ENCODE data around the gene ARHGEF19.
A peak's percentile ranks its signal among the peaks of the same experiment; 100 is the strongest.
"Not testable (repeated sequence)": the region's sequence is repeated elsewhere in the genome, so short reads cannot be mapped to it uniquely, and the experiment has no call there.

The ARHGEF19 gene

DNA sequence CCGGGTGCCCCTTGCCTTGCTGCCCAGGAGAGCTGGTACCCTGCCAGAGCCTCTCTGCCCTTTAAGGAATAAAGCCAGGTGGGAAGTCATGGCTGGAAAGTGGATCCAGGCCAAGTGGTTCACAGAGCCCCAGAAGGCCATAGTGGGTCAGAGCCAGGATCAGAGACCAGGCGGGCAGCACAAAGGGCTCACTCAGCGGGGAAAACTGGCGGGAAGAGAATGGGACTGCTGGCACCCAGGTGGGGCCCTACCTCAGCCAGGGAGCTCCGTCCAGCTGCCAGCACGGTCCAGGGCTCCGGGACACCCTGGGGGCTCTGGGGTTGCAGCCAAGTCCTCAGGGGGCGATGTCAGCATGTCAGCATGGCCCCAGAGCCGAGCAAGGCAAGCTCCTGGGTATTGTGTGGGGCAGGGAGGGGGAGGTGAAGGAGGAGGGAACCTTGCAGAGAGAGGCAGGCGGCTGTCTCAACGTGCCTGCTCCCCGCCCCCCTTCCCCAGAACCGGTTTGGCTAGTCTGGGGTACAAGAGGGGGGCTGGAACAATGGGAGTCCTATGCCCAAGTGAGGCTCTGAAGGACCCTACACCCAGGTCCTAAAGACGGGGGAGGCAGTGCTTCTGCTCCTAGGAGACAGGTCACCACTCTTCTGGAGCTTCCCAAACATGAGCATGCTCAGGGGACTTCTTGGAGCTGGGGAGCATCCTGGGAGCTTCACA is at the start of gene ARHGEF19:
Gene ARHGEF19 (minus strand): TSS at position 402 of the 711 bp plus-strand sequence. CDS start 3,598 bp downstream, outside the sequence.
- TF ChIP-seq, protein P1, sequence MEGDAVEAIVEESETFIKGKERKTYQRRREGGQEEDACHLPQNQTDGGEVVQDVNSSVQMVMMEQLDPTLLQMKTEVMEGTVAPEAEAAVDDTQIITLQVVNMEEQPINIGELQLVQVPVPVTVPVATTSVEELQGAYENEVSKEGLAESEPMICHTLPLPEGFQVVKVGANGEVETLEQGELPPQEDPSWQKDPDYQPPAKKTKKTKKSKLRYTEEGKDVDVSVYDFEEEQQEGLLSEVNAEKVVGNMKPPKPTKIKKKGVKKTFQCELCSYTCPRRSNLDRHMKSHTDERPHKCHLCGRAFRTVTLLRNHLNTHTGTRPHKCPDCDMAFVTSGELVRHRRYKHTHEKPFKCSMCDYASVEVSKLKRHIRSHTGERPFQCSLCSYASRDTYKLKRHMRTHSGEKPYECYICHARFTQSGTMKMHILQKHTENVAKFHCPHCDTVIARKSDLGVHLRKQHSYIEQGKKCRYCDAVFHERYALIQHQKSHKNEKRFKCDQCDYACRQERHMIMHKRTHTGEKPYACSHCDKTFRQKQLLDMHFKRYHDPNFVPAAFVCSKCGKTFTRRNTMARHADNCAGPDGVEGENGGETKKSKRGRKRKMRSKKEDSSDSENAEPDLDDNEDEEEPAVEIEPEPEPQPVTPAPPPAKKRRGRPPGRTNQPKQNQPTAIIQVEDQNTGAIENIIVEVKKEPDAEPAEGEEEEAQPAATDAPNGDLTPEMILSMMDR (IDR thresholded peaks at IDR 0.05; ENCODE audit: insufficient read depth, low read length, missing control alignments), result no peak
- no peak within 1 kb of the TSS for H3K4me3 ChIP-seq (ENCODE audit: low read depth, low read length)
- CTCF ChIA-PET, result interaction anchor here (1.0 to 3.3 kb wide), 2 partner anchors 32 to 151 kb away, joined by 4 to 16 read pairs; no protein-coding TSS in a partner anchor
- POLR2A ChIA-PET, result no interaction called here
- DNase-seq (ENCODE audit: low read depth, low spot score), result no peak

DNA sequence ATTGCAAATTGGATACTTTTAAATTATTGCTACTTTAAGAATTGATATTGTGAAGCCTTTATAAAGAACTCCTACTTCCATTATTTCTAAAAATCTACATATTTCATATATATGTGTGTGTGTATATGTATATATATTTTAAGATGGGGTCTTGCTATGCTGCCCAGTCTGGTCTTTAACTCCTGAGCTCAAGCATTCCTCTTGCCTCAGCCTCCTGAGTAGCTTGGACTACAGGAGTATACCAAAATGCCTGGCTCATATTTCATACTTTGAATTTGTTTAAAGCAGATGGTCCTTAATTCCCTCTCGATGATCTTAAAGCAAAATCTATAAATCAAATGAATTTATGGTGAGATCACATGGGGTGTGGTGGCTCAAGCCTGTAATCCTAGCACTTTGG is 49.6 kb upstream of the ARHGEF19 start:
- DNase-seq (ENCODE audit: low read depth, low spot score), result no peak
- H3K4me3 ChIP-seq (ENCODE audit: low read depth, low read length), result no peak overlapping the region
- TF ChIP-seq, protein P1 (IDR thresholded peaks at IDR 0.05; ENCODE audit: insufficient read depth, low read length, missing control alignments), result no peak
- CTCF ChIA-PET, result interaction anchor here (1.4 to 7.1 kb wide), 2 partner anchors 16 to 101 kb away, joined by 7 to 60 read pairs; no protein-coding TSS in a partner anchor
- POLR2A ChIA-PET, result no interaction called here

DNA sequence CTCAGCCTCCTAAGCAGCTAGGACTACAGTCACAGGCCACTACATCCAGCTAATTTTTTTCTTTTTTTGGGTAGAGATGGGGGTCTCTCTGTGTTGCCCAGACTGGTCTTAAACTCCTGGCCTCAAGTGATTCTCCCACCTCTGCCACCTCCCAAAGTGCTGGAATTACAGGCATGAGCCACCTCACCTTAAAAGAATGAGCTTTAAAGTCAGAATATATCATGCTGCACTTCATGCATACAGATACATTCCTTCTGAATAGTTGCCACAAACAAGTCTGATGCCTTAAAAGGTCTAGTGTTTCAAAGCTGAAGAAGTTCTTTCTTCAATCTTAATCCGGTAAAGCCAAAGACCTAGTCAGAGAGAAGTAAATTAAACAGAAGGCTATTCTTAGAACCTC is 48.4 kb upstream of the ARHGEF19 start:
- DNase-seq (ENCODE audit: low read depth, low spot score), result peak; percentile 49
- TF ChIP-seq, protein P1 (IDR thresholded peaks at IDR 0.05; ENCODE audit: insufficient read depth, low read length, missing control alignments), result no peak
- H3K4me3 ChIP-seq (ENCODE audit: low read depth, low read length), result no peak overlapping the region
- CTCF ChIA-PET, result interaction anchor here (0.6 to 7.1 kb wide), 6 partner anchors 9 to 105 kb away, joined by 3 to 60 read pairs (median 4); no protein-coding TSS in a partner anchor
- POLR2A ChIA-PET, result interaction anchor here (1.4 kb wide), 1 partner anchor 12 kb away, joined by 4 read pairs; no protein-coding TSS in a partner anchor

DNA sequence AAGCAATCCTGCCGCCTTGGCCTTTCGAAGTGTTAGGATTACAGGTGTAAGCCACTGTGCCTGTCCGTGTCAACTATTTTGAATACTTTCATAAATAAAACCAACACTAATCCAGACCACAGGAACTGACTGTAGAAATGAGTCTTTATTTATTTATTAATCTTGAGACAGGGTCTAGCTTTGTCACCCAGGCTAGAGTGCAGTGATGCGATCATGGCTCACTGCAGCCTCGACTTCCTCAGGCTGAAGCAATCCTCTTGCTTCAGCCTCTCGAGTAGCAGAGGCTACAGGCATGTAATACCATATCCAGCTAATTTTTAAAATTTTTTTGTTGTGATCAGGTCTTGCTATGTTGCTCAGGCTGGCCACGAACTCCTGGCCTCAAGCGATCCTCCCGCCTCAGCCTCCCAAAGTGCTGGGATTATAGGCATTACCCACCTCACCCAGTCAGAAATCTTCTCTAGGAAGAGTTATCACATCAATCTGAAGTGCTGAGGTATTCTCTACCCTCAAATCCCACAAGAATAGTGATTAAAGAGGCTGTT is 46.2 kb upstream of the ARHGEF19 start:
- TF ChIP-seq, protein P1 (IDR thresholded peaks at IDR 0.05; ENCODE audit: insufficient read depth, low read length, missing control alignments), result no peak
- no peak overlapping the region for H3K4me3 ChIP-seq (ENCODE audit: low read depth, low read length)
- no peak for DNase-seq (ENCODE audit: low read depth, low spot score)
- CTCF ChIA-PET, result interaction anchor here (1.0 to 7.1 kb wide), 3 partner anchors 13 to 179 kb away, joined by 3 to 60 read pairs (median 4); partner anchors contain the start of gene CPLANE2
- POLR2A ChIA-PET, result interaction anchor here (0.5 kb wide), 1 partner anchor 60 kb away, joined by 3 read pairs; no protein-coding TSS in a partner anchor

DNA sequence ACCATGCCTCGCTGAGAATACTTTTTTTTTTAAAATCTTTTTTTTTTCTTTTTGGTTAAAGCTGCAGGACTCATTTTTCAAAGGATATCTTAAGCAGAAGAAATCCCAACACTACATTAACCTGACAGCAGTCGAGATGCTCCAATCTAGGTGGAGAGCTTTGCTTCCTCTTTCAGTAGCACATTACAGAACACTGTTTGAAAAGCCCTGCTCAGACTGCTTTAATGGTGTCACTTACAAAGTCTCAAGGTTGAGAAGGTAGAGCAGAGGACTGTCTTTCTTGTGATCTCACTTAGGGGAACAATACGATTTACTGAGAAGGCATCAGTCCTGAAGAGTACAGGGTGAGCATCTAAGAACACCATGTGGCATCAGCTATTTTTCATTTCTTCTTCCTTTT is 45.5 kb upstream of the ARHGEF19 start:
- no peak overlapping the region for H3K4me3 ChIP-seq (ENCODE audit: low read depth, low read length)
- TF ChIP-seq, protein P1 (IDR thresholded peaks at IDR 0.05; ENCODE audit: insufficient read depth, low read length, missing control alignments), result no peak
- no peak for DNase-seq (ENCODE audit: low read depth, low spot score)
- ChIA-PET CTCF (interaction anchor here (1.0 to 7.1 kb wide), 3 partner anchors 12 to 179 kb away, joined by 3 to 60 read pairs (median 4); partner anchors contain the start of gene CPLANE2), POLR2A (no interaction called here)

DNA sequence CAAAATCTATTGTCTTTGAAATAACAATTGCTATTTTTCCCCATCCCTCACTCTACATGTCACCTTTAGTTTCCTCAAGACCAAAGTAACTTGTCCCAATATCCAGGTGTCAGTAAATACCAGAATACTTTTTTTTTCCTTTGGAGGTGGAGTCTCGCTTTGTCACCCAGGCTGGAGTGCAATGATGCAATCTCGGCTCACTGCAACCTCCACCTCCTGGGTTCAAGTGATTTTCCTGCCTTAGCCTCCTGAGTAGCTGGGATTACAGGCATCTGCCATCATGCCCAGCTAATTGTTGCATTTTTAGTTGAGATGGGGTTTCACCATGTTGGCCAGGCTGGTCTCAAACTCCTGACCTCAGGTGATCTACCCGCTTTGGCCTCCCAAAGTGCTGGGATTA is 45.1 kb upstream of the ARHGEF19 start:
- DNase-seq (ENCODE audit: low read depth, low spot score); H3K4me3 ChIP-seq (ENCODE audit: low read depth, low read length); POLR2A ChIA-PET: not testable (repeated sequence)
- CTCF ChIA-PET, result interaction anchor here (7.1 kb wide), 1 partner anchor 12 kb away, joined by 60 read pairs; no protein-coding TSS in a partner anchor
